GM19324 (cell line): ENCODE measurements around the gene AQP12A.
"Not testable (repeated sequence)": the region's sequence is repeated elsewhere in the genome, so short reads cannot be mapped to it uniquely, and the experiment has no call there.

ENCODE experiments used
- ATAC-seq: cut with Tn5 transposase; IDR thresholded peaks from one replicate; pipeline ENCODE4 v1.9.1; 2021; ENCODE audit warnings: mild to moderate bottlenecking, moderate library complexity; ENCODE audit not compliant: unreplicated experiment, low FRiP score

The AQP12A gene

DNA sequence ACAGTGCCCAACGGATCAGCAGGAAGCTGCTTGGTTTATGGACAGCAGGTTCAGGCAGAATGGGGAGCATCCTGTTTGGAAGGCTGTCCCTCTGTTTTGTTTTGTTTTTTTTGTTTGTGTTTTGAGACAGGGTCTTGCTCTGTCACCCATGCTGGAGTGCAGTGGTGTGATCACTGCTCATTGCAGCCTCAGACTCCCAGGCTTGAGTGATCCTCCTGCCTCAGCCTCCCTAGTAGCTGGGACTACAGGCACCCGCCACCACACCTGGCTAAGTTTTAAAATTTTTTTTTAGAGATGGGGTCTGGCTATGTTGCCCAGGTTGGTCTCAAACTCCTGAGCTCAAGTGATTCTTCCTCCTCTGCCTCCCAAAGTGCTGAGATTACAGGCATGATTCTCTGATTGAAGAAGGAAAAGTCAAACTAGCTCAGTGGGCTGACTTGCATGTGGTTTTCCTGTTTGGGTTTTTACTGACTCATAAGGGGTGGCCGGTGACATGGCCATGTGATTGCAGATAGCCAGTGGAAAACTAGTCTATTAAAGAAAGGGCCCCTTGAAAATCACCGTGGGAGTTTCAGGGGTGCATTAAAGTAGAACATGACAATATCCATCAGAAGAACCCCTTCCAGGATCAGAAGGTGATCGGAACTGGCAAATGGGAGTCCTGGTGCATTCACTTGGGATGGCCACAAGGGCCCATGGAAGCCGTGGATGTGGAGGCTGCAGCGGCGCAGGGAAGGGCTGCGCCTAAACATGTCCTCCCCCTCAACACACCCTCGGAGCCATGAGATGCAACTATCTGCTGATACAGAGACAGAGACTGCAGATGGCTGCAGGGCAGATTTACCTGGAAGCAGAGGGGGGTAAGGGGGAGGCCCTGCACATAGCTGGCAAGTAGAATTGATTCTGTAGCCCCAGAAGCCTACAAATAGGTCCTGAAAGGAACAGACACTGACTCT lies 35.5 kb upstream of the AQP12A start:
- no peak for ATAC-seq

DNA sequence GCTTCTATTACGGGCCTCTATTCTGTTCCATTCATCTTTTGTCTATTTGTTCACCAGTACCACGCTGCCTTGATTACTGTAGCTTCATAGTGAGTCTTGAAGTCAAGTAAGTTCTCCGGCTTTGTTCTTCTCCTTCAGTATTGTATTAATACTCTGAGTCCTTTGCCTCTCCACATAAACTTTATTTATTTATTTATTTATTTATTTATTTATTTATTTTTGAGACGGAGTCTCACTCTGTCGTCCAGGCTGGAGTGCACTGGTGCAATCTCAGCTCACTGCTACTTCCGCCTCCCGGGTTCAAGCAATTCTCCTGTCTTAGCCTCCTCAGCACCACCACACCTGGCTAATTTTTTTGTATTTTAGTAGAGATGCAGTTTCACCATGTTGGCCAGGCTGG lies 31.8 kb upstream of the AQP12A start:
- not testable (repeated sequence) for ATAC-seq

DNA sequence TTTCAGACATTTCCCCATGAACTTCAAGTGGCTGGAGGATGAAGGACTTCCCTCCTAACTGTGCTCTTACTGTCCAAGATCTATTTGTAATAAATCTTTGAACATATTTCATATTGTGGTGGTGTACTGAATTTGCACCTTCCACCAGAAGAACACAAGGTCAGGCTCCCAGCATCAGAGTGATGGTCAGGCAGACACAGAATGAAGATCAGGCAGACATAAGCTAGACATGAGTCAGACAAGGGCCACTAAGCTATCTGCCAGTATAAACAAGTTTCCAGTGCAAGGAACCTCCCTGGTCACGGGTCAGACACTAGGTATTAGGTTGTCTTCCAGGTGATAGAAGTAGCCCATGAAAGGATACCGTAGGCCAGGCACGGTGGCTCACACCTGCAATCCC lies 29.0 kb upstream of the AQP12A start:
- no peak for ATAC-seq

DNA sequence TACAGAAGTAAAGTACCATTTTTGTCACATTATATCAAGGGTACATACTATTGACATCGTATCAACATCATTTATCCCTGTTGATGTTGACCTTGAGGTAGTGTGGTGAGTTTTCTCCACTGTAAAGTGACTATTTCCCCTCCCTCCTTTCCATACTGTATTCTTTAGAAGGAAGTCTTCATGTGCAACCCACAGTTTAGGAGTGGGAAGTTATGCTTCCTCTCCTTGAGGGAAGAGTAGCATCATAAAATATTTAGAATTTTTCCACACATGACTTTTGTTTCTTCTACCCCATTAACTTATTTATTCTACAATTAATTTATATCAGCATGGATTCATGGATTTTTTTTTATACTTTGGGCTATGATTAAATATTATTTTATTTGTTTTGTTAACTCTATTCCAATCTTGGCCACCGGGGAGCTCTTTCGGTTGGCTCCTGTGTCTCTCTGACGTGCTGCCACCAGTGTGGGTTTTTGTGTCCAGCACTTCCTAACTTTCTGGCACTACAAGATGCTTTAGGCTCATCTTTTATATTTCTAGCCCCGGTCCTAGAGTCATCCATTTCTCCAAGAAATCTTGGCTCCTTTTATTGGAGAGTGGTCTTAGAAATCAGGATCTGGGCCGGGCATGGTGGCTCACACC lies 28.0 kb upstream of the AQP12A start:
- no peak for ATAC-seq

DNA sequence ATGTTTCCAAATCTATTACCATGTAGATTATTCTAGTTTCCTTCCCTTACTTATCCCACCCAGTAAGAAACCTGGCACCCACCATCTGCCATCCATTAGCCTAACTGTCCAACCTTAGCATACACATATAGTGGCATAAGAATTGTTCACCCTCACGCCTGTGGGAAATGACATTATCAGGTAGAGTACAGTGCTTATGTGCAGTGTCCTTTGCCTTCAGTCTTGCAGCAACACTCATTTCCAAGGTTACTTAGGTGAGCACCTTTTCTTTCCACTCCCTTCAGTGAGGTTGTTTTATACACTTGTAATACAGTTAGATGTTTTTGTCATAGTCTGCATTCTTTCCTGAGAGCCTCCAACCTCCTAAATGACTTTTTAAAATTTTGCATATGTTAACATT lies 27.0 kb upstream of the AQP12A start:
- ATAC-seq: no peak

DNA sequence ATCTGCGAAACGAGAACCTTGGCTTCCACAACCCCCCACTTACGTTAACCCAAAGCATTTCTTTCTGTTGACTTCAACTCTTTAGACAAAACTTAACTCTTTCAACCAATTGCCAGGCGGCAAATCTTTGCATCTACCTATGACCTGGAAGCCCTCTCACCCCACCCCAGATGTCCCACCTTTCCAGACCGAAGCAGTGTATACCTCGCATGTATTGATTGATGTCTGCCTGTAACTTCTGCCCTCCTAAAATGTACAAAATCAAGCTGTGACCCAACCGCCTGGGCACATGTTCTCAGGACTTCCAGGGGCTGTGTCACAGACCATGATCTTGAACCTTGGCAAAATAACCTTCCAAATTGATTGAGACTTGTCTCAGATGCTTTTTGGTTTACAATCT lies 21.3 kb upstream of the AQP12A start:
- no peak for ATAC-seq

DNA sequence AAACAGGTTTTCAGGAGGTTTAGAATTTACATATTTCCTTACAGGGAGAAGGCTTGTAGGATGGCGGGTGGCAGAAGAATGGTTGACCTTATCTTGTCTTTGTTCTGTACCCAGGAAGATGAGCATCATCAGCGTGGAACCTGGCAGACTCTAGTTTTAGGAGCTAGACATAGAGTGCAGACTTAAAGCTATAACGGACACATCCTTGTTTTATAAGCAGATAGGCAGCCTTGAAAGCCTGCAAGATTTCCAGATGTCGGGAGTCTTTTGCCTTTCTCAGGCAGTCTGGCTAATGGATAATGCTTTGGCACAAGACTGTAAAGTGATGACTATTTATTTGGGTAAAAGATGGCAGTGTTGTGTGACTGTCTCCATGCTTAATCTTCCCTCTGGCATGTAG lies 20.7 kb upstream of the AQP12A start:
- ATAC-seq: no peak

DNA sequence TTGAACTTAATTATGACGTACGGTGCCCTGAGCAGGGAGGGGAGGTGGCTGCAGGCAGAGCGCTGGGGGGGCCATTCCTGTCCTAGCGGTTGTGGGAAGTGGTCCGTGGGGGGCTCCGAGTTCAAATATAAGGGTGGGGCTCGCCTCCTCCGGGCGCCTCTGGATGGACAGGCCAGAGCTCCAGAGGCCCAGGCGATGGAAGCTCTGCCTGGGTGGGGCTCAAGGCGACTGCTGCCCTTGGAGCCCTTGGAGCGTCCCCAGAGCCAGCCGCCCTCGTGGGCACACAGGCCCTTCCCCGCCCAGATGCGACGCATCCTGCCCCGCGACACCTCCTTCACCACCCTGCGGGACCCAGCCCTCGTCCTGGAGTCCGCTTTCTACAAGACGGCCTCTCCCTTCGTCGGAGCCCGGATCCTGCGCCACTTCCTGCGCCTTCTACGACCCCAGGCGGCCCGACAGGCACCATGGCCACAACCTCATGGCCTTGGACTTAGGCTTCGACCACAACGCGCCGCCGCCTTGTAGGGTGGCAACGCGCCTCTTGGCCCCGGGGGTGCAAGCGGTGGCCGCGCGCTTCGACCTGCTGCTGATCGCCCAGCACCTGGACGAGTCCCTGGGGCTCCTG lies 19.5 kb upstream of the AQP12A start:
- ATAC-seq: no peak

DNA sequence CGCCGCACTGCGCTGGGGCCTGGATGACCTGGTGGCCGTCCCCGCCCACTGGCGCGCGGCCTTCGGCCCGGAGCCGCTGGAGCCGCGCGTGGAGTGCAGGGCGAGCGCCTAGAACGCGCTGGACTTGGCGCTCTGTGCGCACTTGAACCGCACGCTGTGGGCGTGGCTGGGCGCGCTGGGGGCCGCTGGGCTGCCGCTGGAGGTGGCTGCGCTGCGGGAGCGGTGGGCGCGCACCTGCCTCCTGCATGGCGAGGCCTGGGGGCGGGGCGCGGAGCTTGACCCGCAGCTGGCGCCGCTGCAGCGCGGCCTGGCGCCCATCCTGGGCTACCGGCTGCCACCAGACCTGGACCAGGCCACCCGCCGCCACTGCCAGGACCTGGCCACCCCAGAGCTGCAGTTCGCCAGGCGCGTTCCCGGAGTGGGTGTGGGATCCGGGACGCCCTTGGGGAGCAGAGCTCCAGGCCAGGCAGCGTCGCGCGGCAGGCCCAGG lies 18.9 kb upstream of the AQP12A start:
- no peak for ATAC-seq

DNA sequence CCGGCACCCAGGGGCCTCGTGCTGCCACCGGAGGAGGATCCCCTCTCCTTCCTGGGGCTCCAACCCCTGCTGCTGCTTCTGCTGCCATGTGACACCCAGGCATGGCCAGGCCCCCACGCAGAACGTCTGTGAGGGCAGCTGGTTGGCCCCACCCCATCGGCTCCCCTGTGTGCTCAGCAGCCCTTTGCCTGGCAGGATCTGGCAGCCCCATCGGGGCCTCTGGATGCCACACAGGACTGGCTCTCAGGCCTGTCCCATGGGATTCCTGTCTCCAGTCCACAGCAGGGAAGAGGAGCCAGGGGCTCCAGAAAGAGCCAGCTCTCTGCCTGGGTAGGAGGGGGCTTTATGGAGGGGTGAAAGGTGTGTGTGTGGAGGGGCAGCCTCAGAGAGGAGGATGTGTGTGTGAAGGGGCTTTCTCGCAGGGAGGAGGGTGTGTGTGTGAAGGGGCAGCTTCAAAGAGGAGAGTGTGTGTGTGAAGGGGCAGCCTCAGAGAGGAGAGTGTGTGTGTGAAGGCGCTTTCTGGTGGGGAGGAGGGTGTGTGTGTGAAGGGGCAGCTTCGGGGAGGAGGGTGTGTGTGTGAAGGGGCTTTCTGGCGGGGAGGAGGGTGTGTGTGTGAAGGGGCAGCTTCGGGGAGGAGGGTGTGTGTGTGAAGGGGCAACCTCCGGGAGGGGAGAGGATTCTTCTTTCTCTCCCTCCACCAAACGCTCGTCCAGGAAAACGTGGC lies 17.0 kb upstream of the AQP12A start:
- ATAC-seq: not testable (repeated sequence)

DNA sequence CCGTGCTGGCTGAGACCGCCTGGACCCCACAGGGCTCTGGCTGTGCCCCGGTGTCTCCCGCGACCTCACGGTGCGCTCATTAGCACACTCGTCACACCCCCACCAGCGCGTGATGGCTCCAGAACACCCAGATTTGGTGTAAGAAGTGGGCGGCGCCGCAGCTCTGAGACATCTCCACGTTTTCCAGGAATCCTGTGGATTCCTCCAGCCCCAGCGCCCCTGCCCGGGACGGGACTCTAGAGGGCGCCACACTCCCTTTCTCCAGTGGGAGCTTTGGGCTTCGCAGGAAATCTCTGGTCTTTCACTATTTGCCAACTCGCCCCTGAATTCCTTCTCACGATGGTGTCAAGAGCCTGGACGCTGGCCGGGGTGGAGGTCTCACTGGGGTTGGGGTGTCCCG lies 16.3 kb upstream of the AQP12A start:
- not testable (repeated sequence) for ATAC-seq

DNA sequence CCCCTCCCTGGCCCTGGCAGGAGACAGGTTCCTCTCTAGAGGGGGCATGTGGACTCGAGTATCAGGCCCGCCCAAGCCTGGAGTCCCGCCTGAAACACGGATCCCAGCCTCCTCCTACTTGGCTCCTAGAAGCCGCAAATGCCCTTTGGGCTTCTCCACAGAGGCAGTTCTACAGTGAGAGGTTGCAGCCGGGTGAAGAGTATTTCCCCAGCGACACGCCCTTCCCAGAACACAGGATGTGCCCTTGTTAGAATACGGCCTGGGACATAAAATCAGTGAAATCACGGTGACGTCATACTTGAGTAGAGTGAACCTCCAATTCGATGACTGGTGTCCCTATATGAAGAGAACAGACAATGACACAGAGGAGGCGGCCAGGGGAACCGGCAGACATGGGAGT lies 13.6 kb upstream of the AQP12A start:
- not testable (repeated sequence) for ATAC-seq

DNA sequence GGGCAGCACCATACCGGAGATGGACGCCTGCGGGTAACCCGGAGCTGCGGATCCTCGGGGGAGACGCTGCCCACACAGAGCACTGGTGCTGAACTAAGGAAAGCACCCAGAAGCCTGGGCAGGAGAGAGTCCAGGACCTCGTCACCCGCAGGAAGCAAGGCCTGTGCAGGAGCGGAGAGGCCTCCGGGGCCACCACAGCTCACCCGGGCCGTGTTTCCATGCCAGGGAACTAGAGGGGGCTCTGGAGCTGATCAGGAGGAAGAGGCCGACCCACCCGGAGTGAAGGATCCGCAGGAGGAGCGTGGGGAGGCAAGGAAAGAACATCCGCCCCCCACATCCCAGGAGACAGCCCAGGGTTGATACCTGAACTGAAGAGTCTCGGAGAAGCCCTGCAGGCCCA lies 12.8 kb upstream of the AQP12A start:
- ATAC-seq: not testable (repeated sequence)

DNA sequence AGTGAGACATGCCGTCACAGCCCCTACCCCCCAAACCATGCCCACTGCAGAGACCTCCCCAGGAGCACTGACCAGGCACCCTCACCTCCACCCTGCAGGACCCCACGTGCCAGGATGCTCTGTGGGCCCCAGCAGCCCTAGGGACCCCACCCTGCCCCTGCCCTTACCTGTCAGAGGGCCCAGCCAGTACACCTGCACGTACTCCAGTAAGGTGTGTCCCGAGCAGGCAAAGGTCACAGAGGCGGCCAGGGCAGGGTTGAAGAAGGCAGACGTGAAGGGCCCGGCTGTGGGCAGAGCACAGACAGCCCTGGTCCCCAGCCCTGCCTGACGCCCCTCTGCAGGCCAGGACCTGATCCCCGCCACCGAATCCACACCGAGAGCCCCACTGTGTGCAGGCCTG lies 11.5 kb upstream of the AQP12A start:
- not testable (repeated sequence) for ATAC-seq

DNA sequence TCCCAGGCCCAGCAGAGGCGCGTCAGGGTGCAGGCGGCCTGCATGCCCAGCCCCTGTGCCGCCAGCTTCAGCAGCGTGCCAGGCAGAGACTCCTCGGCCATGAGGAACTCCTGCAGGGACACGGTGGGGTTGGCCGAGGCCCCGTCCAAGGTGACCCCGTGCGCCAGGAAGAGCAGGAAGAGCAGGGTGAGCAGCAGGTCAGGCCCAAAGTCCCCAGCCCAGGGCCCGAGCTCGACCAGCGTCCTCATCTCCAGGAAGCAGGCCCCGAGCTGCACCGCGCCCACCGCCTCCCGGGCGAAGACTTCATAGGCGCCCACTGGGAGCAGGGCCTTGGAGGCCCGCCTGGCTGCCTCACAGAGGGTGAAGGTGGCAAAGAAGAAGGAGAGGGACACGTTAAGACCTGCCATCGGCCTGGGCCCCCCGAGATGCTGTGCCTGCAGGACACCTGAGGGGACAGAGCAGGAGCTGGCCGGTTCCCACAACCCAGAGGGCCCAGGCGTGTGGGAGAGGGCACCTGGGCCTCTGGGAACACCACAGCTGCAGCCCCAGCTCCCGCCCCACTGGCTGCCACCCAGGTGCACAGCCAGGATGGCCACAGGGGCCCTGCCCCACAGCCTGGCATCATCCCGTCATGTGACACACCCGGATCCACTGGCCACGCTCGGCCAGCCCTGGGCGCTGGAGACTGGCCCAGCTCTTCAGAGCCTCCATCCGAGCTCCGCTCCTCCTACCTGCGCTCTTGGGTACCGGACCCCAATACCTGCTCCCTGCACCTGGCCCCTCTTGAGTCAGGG lies 9.0 kb upstream of the AQP12A start, which contains the start of gene AQP12B:
AQP12B (minus strand) TSS at position 455 of the 794 bp plus-strand sequence; CDS start at position 407, 48 bp downstream.
- ATAC-seq: not testable (repeated sequence)

DNA sequence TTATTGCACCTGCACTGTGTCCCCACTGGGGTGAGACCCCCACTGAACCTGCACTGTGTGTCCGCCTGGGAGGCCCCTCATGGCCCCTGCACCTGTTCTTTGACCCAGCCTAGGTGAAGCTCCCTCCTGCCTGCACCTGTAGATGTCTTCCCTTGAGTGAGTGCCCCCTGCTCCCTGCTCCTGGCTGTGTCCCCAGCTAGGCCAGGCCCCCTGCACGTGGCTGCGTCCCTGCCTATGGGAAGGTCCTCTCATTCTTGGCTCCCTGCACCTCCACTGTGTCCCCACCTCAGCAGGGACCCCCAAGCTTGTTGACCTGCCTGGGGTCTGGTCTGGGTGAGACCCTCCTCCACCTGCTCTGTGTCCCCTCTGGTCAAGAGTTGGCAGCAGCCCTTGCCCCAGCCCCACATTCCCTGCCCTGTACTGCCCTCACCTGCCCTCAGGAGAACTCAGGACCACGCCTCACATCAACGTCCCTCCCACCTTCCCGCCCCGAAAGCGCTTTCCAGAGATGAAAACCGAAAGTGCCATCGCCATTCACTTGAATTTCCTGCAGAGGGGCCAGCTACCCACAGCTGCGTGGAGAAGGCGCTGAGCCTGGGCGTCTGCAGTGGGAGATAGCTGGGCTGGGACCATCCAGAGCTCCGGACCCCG lies 8.2 kb upstream of the AQP12A start:
- ATAC-seq: not testable (repeated sequence)

DNA sequence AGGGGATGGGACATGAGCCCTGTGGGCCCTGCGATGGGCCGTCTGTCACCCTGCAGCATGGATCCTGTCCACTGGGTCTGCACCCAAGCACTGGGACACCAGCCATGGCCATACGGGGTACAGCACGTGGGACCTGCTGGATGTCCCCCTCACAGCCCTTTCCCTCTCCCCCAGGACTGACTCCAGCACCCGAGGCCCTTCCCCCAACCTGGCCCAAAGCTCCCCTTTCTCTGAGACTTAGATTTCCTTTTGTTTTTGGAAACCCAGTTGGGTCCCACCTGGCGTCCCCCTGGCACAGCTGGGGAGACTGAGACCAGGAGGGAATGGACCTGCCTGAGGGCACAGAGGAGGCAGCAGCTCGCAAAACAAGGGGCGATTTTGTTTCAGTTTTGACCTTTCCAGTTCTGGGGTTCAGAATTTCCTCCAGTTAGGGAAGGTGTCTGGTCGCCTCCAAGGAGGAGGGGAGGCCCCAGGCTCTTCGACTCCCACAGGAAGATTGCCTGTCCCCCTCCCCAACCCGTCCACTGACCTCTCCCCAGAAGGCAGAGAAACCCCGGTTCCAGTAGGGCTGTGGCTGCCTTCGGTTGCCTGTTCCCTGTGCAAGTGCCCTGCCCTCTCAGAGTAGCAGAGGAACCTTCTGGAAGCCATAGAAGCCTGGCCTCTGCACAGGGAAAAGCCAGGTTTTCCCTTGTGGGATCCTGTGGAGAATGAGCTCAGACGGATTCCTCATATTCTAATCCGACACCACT lies 7.5 kb upstream of the AQP12A start:
- not testable (repeated sequence) for ATAC-seq

DNA sequence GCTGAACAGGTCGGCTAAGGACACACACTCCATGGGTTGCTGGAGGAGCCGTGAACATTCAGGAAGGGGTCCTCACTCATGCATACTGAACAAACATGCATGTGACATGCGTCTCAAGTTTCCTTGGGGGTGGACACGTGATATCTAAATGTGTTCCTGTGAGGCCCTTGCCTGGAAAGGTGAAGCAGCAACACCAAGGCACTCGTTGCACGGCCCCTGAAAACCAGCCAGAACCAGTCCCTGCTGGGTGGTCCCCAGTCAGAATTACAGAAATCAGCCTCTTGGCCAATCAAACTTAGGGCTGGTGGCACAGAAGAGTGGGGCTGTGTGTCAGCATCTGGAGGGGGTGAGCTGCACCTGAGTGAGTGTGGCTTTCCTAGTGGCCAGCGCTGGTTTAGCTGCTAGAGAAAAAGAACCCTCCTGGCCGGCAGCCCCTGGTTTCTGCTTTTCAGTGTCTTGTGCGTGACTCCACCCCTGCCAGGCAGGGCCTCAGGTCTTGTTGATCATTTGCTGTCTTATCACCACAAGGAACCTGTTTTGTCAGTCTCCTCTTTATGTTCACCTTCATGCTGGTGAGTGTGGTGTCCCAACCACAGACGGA lies 5.8 kb upstream of the AQP12A start:
- no peak for ATAC-seq
